Measurements from ENCODE around the gene SULT2B1.

The SULT2B1 gene

DNA sequence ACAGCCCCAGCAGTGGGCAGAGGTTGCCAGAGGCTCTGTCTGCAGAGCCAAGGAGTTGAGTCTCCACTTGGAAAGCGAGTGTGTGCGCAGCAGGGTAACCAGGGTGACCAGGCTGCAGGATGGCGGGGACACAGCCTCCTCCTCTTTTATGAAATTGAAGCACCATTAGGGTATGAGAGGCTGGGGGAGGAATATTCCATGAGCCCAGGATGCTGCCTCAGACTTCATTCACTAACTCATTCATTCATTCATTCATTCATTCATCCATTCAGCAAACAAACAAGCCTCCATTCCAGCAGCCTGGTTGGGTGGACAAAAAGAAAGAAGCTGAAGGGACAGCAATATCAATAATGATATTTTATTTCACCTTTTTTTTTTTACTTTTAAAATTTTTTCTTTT, 33.8 kb upstream of the SULT2B1 start:
- TF ChIP-seq, protein P1, sequence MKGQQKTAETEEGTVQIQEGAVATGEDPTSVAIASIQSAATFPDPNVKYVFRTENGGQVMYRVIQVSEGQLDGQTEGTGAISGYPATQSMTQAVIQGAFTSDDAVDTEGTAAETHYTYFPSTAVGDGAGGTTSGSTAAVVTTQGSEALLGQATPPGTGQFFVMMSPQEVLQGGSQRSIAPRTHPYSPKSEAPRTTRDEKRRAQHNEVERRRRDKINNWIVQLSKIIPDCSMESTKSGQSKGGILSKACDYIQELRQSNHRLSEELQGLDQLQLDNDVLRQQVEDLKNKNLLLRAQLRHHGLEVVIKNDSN (IDR thresholded peaks at IDR 0.05): no peak
- TF ChIP-seq TEAD4 (IDR thresholded peaks at IDR 0.05) (no peak), EGR1 (IDR thresholded peaks at IDR 0.05) (no peak), FOXM1 (IDR thresholded peaks at IDR 0.05; ENCODE audit: borderline replicate concordance, low read depth) (no peak), EP300 (IDR thresholded peaks at IDR 0.05; ENCODE audit: borderline replicate concordance) (no peak), CREB1 (IDR thresholded peaks at IDR 0.05; ENCODE audit: low read depth) (no peak), TCF12 (IDR thresholded peaks at IDR 0.05; ENCODE audit: low read depth) (no peak), RAD21 (IDR thresholded peaks at IDR 0.05; ENCODE audit: low read depth) (no peak), CEBPB (IDR thresholded peaks at IDR 0.05) (no peak), ZBTB7A (IDR thresholded peaks at IDR 0.05; ENCODE audit: low read depth) (no peak), NFIC (IDR thresholded peaks at IDR 0.05) (no peak), TAF1 (IDR thresholded peaks at IDR 0.05; ENCODE audit: low read depth) (no peak)
- TF ChIP-seq, protein P2, sequence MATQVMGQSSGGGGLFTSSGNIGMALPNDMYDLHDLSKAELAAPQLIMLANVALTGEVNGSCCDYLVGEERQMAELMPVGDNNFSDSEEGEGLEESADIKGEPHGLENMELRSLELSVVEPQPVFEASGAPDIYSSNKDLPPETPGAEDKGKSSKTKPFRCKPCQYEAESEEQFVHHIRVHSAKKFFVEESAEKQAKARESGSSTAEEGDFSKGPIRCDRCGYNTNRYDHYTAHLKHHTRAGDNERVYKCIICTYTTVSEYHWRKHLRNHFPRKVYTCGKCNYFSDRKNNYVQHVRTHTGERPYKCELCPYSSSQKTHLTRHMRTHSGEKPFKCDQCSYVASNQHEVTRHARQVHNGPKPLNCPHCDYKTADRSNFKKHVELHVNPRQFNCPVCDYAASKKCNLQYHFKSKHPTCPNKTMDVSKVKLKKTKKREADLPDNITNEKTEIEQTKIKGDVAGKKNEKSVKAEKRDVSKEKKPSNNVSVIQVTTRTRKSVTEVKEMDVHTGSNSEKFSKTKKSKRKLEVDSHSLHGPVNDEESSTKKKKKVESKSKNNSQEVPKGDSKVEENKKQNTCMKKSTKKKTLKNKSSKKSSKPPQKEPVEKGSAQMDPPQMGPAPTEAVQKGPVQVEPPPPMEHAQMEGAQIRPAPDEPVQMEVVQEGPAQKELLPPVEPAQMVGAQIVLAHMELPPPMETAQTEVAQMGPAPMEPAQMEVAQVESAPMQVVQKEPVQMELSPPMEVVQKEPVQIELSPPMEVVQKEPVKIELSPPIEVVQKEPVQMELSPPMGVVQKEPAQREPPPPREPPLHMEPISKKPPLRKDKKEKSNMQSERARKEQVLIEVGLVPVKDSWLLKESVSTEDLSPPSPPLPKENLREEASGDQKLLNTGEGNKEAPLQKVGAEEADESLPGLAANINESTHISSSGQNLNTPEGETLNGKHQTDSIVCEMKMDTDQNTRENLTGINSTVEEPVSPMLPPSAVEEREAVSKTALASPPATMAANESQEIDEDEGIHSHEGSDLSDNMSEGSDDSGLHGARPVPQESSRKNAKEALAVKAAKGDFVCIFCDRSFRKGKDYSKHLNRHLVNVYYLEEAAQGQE (IDR thresholded peaks at IDR 0.05; ENCODE audit: low read depth): no peak
- TF ChIP-seq, protein P3, sequence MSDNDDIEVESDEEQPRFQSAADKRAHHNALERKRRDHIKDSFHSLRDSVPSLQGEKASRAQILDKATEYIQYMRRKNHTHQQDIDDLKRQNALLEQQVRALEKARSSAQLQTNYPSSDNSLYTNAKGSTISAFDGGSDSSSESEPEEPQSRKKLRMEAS (IDR thresholded peaks at IDR 0.05): no peak

DNA sequence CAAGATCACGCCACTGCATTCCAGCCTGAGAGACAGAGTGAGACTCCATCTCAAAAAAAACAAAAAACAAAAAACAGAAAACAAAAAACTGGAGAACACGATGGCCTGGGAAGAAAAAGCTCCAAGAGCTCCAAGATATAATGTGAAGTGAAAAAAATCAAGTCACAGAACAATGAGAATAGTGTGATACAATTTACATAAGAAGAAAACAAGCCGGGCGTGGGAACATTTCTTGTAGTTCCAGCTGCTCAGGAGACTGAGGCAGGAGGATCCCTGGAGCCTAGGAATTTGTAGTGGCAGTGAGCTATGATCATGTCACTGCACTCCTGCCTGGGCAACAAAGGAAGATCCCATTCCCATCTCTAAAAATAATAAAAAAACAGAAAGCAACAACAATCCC, 31.8 kb upstream of the SULT2B1 start:
- TF ChIP-seq CREB1 (IDR thresholded peaks at IDR 0.05; ENCODE audit: low read depth) (no peak), ZBTB7A (IDR thresholded peaks at IDR 0.05; ENCODE audit: low read depth) (no peak), TCF12 (IDR thresholded peaks at IDR 0.05; ENCODE audit: low read depth) (no peak), YY1 (IDR thresholded peaks at IDR 0.05; ENCODE audit: low read depth) (no peak), EGR1 (IDR thresholded peaks at IDR 0.05) (no peak)
- TF ChIP-seq, protein P1 (IDR thresholded peaks at IDR 0.05): no peak
- TF ChIP-seq, protein P3 (IDR thresholded peaks at IDR 0.05): no peak

DNA sequence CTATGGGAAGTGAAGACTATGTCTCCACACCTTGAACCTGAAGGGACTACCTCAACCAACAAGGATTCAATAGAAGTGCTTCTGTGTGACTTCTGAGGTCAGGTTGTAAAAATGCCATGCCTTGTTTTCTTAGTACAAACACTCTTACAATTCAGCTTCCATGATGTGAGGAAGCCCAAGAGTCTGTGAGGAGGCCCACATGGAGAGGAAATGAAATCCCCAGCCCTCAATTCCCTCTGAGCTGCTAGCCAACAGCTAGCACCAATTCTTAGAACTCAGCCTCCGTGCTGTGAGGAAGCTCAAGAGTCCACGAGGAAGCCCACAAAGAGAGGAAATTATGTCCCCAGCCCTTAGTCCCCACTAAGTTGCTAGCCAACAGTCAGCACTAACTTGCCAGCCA, 27.8 kb upstream of the SULT2B1 start:
- TF ChIP-seq TEAD4 (IDR thresholded peaks at IDR 0.05) (no peak), YY1 (IDR thresholded peaks at IDR 0.05; ENCODE audit: low read depth) (0 out of 2 replicates have a peak, but pooled peaks have one; percentile 29)

DNA sequence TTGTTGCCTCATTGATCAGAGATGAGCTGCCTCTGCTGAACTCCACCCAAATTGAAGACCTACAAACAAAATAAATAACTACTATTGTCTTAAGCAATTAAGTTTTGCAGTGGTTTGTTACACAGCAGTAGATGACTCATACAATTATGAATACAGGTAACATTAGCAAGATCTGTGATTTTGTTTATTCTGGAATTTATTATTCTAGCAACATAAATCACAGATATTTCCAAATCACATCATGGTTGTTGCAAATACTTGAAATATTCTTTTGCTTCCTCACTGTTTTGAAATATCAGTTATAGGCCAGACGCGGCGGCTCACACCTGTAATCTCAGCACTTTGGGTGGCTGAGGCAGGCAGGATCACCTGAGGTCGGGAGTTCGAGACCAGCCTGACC, 27.2 kb upstream of the SULT2B1 start:
- TF ChIP-seq TEAD4 (IDR thresholded peaks at IDR 0.05): no peak
- TF ChIP-seq CREB1 (IDR thresholded peaks at IDR 0.05; ENCODE audit: low read depth): no peak
- no peak for TF ChIP-seq YY1 (IDR thresholded peaks at IDR 0.05; ENCODE audit: low read depth)
- no peak for TF ChIP-seq CEBPB (IDR thresholded peaks at IDR 0.05)
- TF ChIP-seq, protein P3 (IDR thresholded peaks at IDR 0.05): no peak
- TF ChIP-seq ZBTB7A (IDR thresholded peaks at IDR 0.05; ENCODE audit: low read depth): no peak
- no peak for TF ChIP-seq FOXM1 (IDR thresholded peaks at IDR 0.05; ENCODE audit: borderline replicate concordance, low read depth)
- TF ChIP-seq TCF12 (IDR thresholded peaks at IDR 0.05; ENCODE audit: low read depth): no peak
- TF ChIP-seq EGR1 (IDR thresholded peaks at IDR 0.05): no peak
- TF ChIP-seq, protein P2 (IDR thresholded peaks at IDR 0.05; ENCODE audit: low read depth): no peak
- no peak for TF ChIP-seq RAD21 (IDR thresholded peaks at IDR 0.05; ENCODE audit: low read depth)
- TF ChIP-seq, protein P1 (IDR thresholded peaks at IDR 0.05): no peak
- TF ChIP-seq TAF1 (IDR thresholded peaks at IDR 0.05; ENCODE audit: low read depth): no peak
- no peak for TF ChIP-seq NFIC (IDR thresholded peaks at IDR 0.05)
- TF ChIP-seq EP300 (IDR thresholded peaks at IDR 0.05; ENCODE audit: borderline replicate concordance): no peak

DNA sequence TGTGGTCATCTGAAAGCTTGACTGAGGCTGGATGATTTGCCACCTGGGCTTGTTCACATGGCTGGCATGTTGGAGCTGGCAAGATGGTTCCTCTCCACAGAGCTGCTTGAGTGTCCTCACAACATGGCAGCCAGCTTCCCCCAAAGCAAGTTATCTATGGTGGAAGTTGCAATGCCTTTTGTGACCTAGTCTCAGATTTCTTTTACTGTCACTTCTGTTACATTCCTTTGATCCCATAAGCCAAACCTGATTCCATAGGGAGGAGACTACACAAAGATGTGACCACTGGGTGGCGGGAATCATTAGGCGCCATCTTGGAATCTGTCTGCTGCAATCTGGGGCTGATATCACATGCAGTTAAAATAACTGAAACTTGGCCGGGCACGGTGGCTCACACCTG, 22.8 kb upstream of the SULT2B1 start:
- TF ChIP-seq TCF12 (IDR thresholded peaks at IDR 0.05; ENCODE audit: low read depth) (no peak), YY1 (IDR thresholded peaks at IDR 0.05; ENCODE audit: low read depth) (peak; percentile 56; the same call in 1 of the 2 replicates)

DNA sequence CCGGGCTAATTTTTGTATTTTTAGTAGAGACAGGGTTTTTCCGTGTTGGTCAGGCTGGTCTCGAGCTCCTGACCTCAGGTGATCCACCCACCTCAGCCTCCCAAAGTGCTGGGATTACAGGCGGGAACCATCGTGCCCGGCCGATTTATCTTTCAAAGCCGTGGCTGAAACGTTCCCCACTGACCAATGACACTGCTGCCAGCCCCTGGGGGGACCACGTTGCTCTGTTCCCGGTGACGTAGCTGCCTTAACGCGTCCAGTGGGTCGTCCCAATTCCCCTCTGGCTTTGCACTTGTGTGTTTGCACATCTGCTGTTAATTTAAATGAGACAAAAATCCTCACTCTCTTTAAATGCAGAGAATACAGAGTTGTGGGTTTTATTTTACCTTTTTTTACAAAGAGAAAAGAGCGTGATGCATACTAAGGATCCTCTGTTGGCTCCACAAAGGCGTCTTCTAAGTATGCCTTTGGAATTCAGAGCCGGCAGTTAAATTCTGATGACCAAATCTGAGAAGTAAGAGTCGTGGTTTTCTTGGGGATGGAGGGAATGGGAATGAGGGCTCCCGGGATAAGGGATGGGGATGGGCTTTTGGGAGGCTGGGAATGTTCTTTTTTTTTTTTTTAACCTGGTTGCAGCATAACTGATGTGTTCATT, 21.8 kb upstream of the SULT2B1 start:
- TF ChIP-seq TAF1 (IDR thresholded peaks at IDR 0.05; ENCODE audit: low read depth) (no peak), CREB1 (IDR thresholded peaks at IDR 0.05; ENCODE audit: low read depth) (no peak), YY1 (IDR thresholded peaks at IDR 0.05; ENCODE audit: low read depth) (no peak), ZBTB7A (IDR thresholded peaks at IDR 0.05; ENCODE audit: low read depth) (no peak), RAD21 (IDR thresholded peaks at IDR 0.05; ENCODE audit: low read depth) (no peak), FOXM1 (IDR thresholded peaks at IDR 0.05; ENCODE audit: borderline replicate concordance, low read depth) (no peak), EGR1 (IDR thresholded peaks at IDR 0.05) (no peak), EP300 (IDR thresholded peaks at IDR 0.05; ENCODE audit: borderline replicate concordance) (no peak), TEAD4 (IDR thresholded peaks at IDR 0.05) (no peak), CEBPB (IDR thresholded peaks at IDR 0.05) (no peak), TCF12 (IDR thresholded peaks at IDR 0.05; ENCODE audit: low read depth) (no peak), NFIC (IDR thresholded peaks at IDR 0.05) (no peak)
- TF ChIP-seq, protein P3 (IDR thresholded peaks at IDR 0.05): no peak
- TF ChIP-seq, protein P2 (IDR thresholded peaks at IDR 0.05; ENCODE audit: low read depth): no peak
- TF ChIP-seq, protein P1 (IDR thresholded peaks at IDR 0.05): no peak

All from Ishikawa (cell line).